K562 (cell line): Measurements from ENCODE around the gene RILP. TPM values are rescaled to one million over a fixed set of nuclear protein-coding genes. Genes with fewer than 3 reads are reported as not detected.

ENCODE experiments used
- AFF4 ChIP-seq: sonication (generic); formaldehyde crosslinking; IDR thresholded peaks from 2 replicates; pipeline ENCODE4 v1.8.0; 2023; ENCODE audit warnings: mild to moderate bottlenecking, missing genetic modification reagents
- CTBP1 ChIP-seq: fragments of 450-650 bp; IDR thresholded peaks from 2 replicates; pipeline ENCODE4 v1.6.1; 2016; ENCODE audit warnings: borderline replicate concordance
- E2F4 ChIP-seq: sonication (generic); formaldehyde crosslinking; IDR thresholded peaks from 2 replicates; pipeline ENCODE4 v1.8.0; 2022; ENCODE audit warnings: mild to moderate bottlenecking, low read depth, missing genetic modification reagents
- GABPB2 ChIP-seq: fragments of 250-450 bp; sonication (Bioruptor Pico); conservative IDR thresholded peaks from 2 replicates; pipeline ENCODE4 v1.5.1; 2021; ENCODE audit warnings: mild to moderate bottlenecking
- HMBOX1 ChIP-seq: sonication (generic); IDR thresholded peaks from 2 replicates; pipeline ENCODE4 v1.6.1; 2016
- HMGN3 ChIP-seq: IDR thresholded peaks from 2 replicates; pipeline ENCODE4 v1.6.1; 2011; ENCODE audit warnings: borderline replicate concordance, low read depth, mild to moderate bottlenecking, mixed read lengths, low read length; ENCODE audit not compliant: insufficient read length; ENCODE audit errors: extremely low read depth
- HNRNPUL1 ChIP-seq: fragments of 200-400 bp; formaldehyde crosslinking; IDR thresholded peaks from 2 replicates; pipeline ENCODE4 v1.6.1; 2017; ENCODE audit warnings: low read length
- KDM2B ChIP-seq: fragments of 250-450 bp; sonication (Bioruptor Pico); IDR thresholded peaks from 2 replicates; pipeline ENCODE4 v1.8.0; 2021; ENCODE audit warnings: mild to moderate bottlenecking, moderate library complexity
- MAX ChIP-seq: sonication (generic); formaldehyde crosslinking; IDR thresholded peaks from 2 replicates; pipeline ENCODE4 v1.9.0; 2022; ENCODE audit warnings: mild to moderate bottlenecking, missing genetic modification reagents
- MYNN ChIP-seq, 2 experiments: sonication (generic); formaldehyde crosslinking in 1 of 2; IDR thresholded peaks; 2 replicates each; pipeline versions ENCODE4 v1.5.0 to v1.6.1; 2016 to 2020; ENCODE audit warnings: antibody characterized with exemption in 1 of 2, missing genetic modification reagents in 1 of 2
- SRSF3 ChIP-seq: fragments of 200-400 bp; formaldehyde crosslinking; IDR thresholded peaks from 2 replicates; pipeline ENCODE4 v1.6.1; 2016; ENCODE audit warnings: mild to moderate bottlenecking, low read length, moderate library complexity; ENCODE audit not compliant: insufficient read depth
- TBL1XR1 ChIP-seq, 2 experiments: IDR thresholded peaks; 2 replicates each; pipeline ENCODE4 v1.6.1; 2012; ENCODE audit warnings: improper control_type of control experiment in 2 of 2, low read length in 2 of 2, mild to moderate bottlenecking in 1 of 2
- TBP ChIP-seq: optimal IDR thresholded peaks from 2 replicates; pipeline ENCODE3; 2011; ENCODE audit warnings: low read depth, low read length, improper control_type of control experiment
- WHSC1 ChIP-seq: IDR thresholded peaks from one replicate; pipeline ENCODE4 v1.6.1; 2012; ENCODE audit warnings: low read length, control low read depth, inconsistent platforms
- ZBTB26 ChIP-seq: fragments of 450-650 bp; formaldehyde crosslinking; IDR thresholded peaks from 2 replicates; pipeline ENCODE4 v1.4.0; 2022; ENCODE audit warnings: missing genetic modification characterization
- ZNF280A ChIP-seq: fragments of 450-650 bp; IDR thresholded peaks from 2 replicates; pipeline ENCODE4 v1.6.1; 2018; ENCODE audit warnings: mild to moderate bottlenecking, low read depth; ENCODE audit not compliant: partially characterized antibody
- ZNF668 ChIP-seq: fragments of 250-450 bp; sonication (Bioruptor Pico); IDR thresholded peaks from 2 replicates; pipeline ENCODE4 v1.8.0; 2022; ENCODE audit warnings: mild to moderate bottlenecking, inconsistent platforms
- ZNF766 ChIP-seq: fragments of 200-800 bp; sonication (Bioruptor generic); conservative IDR thresholded peaks from 2 replicates; pipeline ENCODE4 v1.6.1; 2016; ENCODE audit warnings: missing genetic modification characterization, missing compliant biosample characterization
- polyA plus RNA-seq, 8 experiments: library from polyadenylated mRNA; depleted of rRNA in 4 of 8; stranded (reverse) in 5 of 8; unstranded in 3 of 8; fragments of >200 nt; fragmentation: Nextera tagmentation in 2 of 8; fragmentation: Illumina TruSeq in 1 of 8; extraction: Ambion mirVana in 2 of 8; extraction: Trizol in 1 of 8; gene quantifications; 2 replicates each; pipeline versions ENCODE4 v1.2.1 to v1.2.3, GENCODE V29; 2011 to 2014; ENCODE audit warnings: inconsistent platforms in 1 of 8, missing spikeins in 1 of 8
- total RNA-seq, 7 experiments: library from RNA; depleted of rRNA in 6 of 7; stranded (reverse); fragments of >200 nt in 6 of 7; fragmentation: Illumina TruSeq in 2 of 7; extraction: Trizol in 2 of 7; gene quantifications; 2 replicates each; pipeline versions ENCODE4 v1.2.1 to v1.2.3, GENCODE V29; 2011 to 2021; ENCODE audit warnings: low replicate concordance in 1 of 7

Gene RILP
- total and polyA plus RNA-seq, 9 of the 15 experiments (the other 6 are each of a cell fraction or from before 2014, with no cell fraction given) = 0.75 to 54.9 (median 27.8) TPM

GRCh38 chr17:1684378-1685189, 34.9 kb upstream of the RILP start, which contains the start of gene PRPF8 (continued):
- TF ChIP-seq KDM2B (CRISPR knock-in tag) = no peak
- TF ChIP-seq HNRNPUL1 = no peak
- TF ChIP-seq CTBP1 = peak; percentile 31; the same call in 1 of the 2 replicates
- peak; percentile 48; the same call in 1 of the 2 replicates for TF ChIP-seq MAX
- no peak for TF ChIP-seq AFF4 (CRISPR knock-in tag)
- no peak for TF ChIP-seq HMGN3
- no peak for TF ChIP-seq ZNF766 (CRISPR knock-in tag)
- peak; percentile 58 for TF ChIP-seq TBP
- TF ChIP-seq WHSC1 = no peak
- no peak for TF ChIP-seq MYNN (IDR thresholded peaks at IDR 0.05)
- no peak for TF ChIP-seq MYNN (CRISPR knock-in tag; IDR thresholded peaks at IDR 0.05)
- TF ChIP-seq GABPB2 (CRISPR knock-in tag) = no peak
- no peak for TF ChIP-seq SRSF3
- no peak for TF ChIP-seq HMBOX1
- no peak for TF ChIP-seq ZNF280A
- TF ChIP-seq ZBTB26 = no peak
- TF ChIP-seq E2F4 (CRISPR knock-in tag) = no peak
- TF ChIP-seq ZNF668 = no peak
- no peak for TF ChIP-seq TBL1XR1 (IDR thresholded peaks at IDR 0.05; ENCODE audit: low read length in 2 of 2)
